AG08395 (cell line): ENCODE results near the gene OR10H1.
"Not testable (repeated sequence)": the region's sequence is repeated elsewhere in the genome, so short reads cannot be mapped to it uniquely, and the experiment has no call there.

Experiments
- DNase-seq: peaks from one replicate; pipeline ENCODE4 v3.0.0; 2012; ENCODE audit warnings: mixed read lengths, low spot score

Gene OR10H1

DNA sequence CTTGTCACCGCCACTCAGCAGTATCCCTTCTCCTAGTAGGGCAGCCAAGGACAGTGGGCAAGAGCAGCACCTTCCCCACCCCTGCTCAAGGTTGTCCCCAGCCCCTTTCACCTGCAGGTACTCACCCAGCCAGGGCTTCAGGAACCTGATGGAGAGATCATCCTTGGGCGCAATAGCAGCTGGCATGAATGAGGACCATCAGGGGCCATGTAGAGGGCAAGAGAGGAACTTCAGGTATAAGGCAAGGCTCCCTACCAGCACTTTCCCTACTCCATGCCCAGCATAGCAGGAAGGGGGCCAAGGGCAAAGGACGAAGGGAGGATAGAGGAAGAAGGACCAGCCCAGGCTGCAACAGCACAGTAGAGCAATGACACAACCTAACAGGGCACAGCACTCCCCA lies 41.3 kb downstream of the OR10H1 start:
- not testable (repeated sequence) for DNase-seq

GRCh38 chr19:15769586-15769985 lies 45.9 kb downstream of the OR10H1 start:
- no peak for DNase-seq

DNA sequence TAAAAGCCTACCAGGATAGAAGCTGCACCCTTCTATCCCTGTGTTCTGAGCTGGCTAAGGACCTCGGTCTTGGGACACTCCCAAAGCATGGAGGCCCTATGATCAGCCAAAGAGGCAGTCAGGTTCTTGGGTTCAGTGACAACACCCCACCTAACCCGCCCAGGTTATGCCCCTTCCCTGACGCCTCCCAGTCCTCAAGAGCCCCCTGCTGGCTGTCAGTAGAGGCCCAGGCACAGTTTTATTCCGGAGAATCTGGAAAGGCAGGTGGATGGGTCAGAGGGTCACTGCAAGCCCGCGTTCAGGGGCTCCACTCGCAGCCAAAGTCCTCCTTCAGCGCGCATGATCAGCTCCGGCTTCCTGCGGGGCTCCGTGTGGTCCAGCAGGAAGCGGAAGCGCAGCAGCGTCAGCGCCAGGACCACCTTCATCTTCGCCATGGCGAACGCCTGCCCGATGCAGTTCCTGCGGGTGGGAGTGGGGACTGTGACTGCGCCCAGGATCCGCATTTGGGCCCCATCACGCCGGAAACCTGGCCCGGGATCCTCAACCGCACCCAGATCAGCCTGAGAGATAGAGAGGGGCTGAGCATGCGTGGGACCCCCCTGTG lies 55.4 kb downstream of the OR10H1 start:
- no peak for DNase-seq

DNA sequence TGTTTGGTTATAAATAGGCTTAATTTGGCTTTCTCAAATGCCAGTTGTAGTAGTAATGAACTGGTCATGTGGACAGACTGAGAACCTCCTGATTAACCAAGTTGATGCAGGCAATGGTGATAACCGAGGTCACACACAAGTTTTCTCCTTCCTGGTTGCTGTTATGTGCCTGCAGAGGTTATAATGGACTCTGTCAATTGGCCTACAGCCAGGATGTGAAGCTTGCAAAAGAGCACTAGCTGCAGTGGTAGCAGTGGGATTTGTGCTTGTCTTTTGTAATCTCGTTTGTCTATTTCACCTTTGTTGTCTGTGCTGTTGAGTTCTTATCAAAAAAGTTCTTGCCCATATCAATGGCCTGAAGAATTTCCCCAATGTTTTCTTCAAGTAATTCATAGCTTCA lies 57.1 kb downstream of the OR10H1 start:
- no peak for DNase-seq
